ENCODE results near the gene ATP11A. TPM values are rescaled to one million over a fixed set of nuclear protein-coding genes. Genes with fewer than 3 reads are reported as not detected.
A peak's percentile ranks its signal among the peaks of the same experiment; 100 is the strongest.

The ATP11A gene
- total RNA-seq, 6 experiments from 2014 or later: 24.3 to 57.4 (median 33.1) TPM

GRCh38 chr13:112726016-112726767 is 36.4 kb downstream of the ATP11A start:
- intact Hi-C loops (cut with DNase I): no loop called here
- WGBS (ENCODE audit: insufficient coverage, low coverage, low lambda C conversion rate, missing lambda C conversion rate): 64% methylated on average over 16 of the region's 17 CpGs
- Histone ChIP-seq H3K9me3 (no peaks in the 10 kb centered on the region), H3K4me1 (peaks cover 0 to 11% (median 2%) of the 10 kb centered on the region in 4 donors), H3K27ac (no peak overlapping the region), H3K36me3 (no peaks in the 10 kb centered on the region), H3K4me3 (no peak overlapping the region), H3K27me3 (no peaks in the 10 kb centered on the region)
- ATAC-seq (no peak), DNase-seq (peak in 1 of 3 donors; percentile 38)
- no peak for TF ChIP-seq CTCF (IDR thresholded peaks at IDR 0.05)
- TF ChIP-seq POLR2A (IDR thresholded peaks at IDR 0.05): no peak

- WGBS (ENCODE audit: insufficient coverage, low coverage, low lambda C conversion rate, missing lambda C conversion rate): 94% methylated on average over 11 of the region's 17 CpGs
- peaks cover 0 to 8% (median 0%) of the 10 kb centered on the region in 4 donors for H3K4me1 ChIP-seq
- H3K36me3 ChIP-seq: no peaks in the 10 kb centered on the region
- no peak for DNase-seq
- TF ChIP-seq POLR2A (IDR thresholded peaks at IDR 0.05) (no peak), CTCF (IDR thresholded peaks at IDR 0.05) (no peak)
- no peak overlapping the region for H3K4me3 ChIP-seq
- intact Hi-C loops (cut with DNase I): no loop called here
- ATAC-seq: no peak
- H3K9me3 ChIP-seq: no peaks in the 10 kb centered on the region
- no peak overlapping the region for H3K27ac ChIP-seq
- H3K27me3 ChIP-seq: no peaks in the 10 kb centered on the region
Measured at GRCh38 chr13:112727581-112727980, 37.7 kb downstream of the ATP11A start.

- no peaks in the 10 kb centered on the region for H3K36me3 ChIP-seq
- peaks cover 0 to 5% (median 0%) of the 10 kb centered on the region in 4 donors for H3K4me1 ChIP-seq
- TF ChIP-seq CTCF (IDR thresholded peaks at IDR 0.05) (no peak), POLR2A (IDR thresholded peaks at IDR 0.05) (no peak)
- no peaks in the 10 kb centered on the region for H3K27me3 ChIP-seq
- intact Hi-C loops (cut with DNase I): no loop called here
- H3K9me3 ChIP-seq: no peaks in the 10 kb centered on the region
- H3K27ac ChIP-seq: no peak overlapping the region
- no peak for ATAC-seq
- no peak for DNase-seq
- H3K4me3 ChIP-seq: no peak overlapping the region
- 94% methylated on average over 20 of the region's 34 CpGs for WGBS (ENCODE audit: insufficient coverage, low coverage, low lambda C conversion rate, missing lambda C conversion rate)
Measured at GRCh38 chr13:112728375-112729126, 38.7 kb downstream of the ATP11A start.

DNA sequence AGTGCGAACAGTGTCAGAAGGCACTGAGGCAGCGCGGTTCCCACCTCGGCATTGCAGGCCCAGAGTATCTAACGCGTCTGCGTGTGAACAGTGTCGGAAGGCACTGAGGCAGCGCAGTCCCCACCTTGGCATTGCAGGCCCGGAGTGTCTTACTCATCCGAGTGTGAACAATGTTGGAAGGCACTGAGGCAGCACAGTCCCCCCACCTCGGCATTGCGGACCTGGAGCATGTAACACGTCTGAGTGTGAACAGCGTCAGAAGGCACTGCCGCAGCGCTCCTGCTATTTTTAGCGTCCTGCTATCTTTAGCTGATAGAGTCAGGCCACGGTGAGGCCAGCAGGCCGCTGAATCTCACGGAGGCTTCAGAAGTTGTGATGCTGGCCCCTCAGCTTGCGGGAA is 39.6 kb downstream of the ATP11A start:
- no peaks in the 10 kb centered on the region for H3K36me3 ChIP-seq
- no peaks in the 10 kb centered on the region for H3K9me3 ChIP-seq
- H3K27ac ChIP-seq: no peak overlapping the region
- H3K4me1 ChIP-seq: peaks cover 0 to 5% (median 0%) of the 10 kb centered on the region in 4 donors
- peak in 1 of 4 donors; percentile 8 for ATAC-seq
- H3K4me3 ChIP-seq: no peak overlapping the region
- no peaks in the 10 kb centered on the region for H3K27me3 ChIP-seq
- WGBS (ENCODE audit: insufficient coverage, low coverage, low lambda C conversion rate, missing lambda C conversion rate): 97% methylated on average over 7 of the region's 22 CpGs
- TF ChIP-seq CTCF (IDR thresholded peaks at IDR 0.05) (no peak), POLR2A (IDR thresholded peaks at IDR 0.05) (no peak)
- intact Hi-C loops (cut with DNase I): no loop called here
- DNase-seq: peak in 1 of 3 donors; percentile 37
